GM10248 (cell line): Measurements from ENCODE around the gene RAET1L.
"Not testable (repeated sequence)": the region's sequence is repeated elsewhere in the genome, so short reads cannot be mapped to it uniquely, and the experiment has no call there.

ENCODE experiments used
- CTCF ChIA-PET: fragments of 300-600 bp; sonication (Branson Sonifier 250); formaldehyde crosslinking; extraction: SDS; loops from one replicate; lab custom pipeline; 2021; ENCODE audit warnings: antibody characterized with exemption; lab: Yijun Ruan, JAX
- POLR2A ChIA-PET: fragments of 350-650 bp; sonication (Branson Sonifier 250); formaldehyde crosslinking; extraction: SDS; loops from one replicate; lab custom pipeline; 2020; ENCODE audit warnings: antibody characterized with exemption; lab: Yijun Ruan, JAX
- DNase-seq: peaks from one replicate; pipeline ENCODE4 v3.0.0; 2012; ENCODE audit errors: extremely low spot score
- TF ChIP-seq, protein P1 (sequence below): IDR thresholded peaks from 2 replicates; pipeline ENCODE4 v1.5.1; 2012; ENCODE audit warnings: mild to moderate bottlenecking, low read depth; ENCODE audit errors: extremely low read depth, missing control alignments, control extremely low read depth

RAET1L gene

DNA sequence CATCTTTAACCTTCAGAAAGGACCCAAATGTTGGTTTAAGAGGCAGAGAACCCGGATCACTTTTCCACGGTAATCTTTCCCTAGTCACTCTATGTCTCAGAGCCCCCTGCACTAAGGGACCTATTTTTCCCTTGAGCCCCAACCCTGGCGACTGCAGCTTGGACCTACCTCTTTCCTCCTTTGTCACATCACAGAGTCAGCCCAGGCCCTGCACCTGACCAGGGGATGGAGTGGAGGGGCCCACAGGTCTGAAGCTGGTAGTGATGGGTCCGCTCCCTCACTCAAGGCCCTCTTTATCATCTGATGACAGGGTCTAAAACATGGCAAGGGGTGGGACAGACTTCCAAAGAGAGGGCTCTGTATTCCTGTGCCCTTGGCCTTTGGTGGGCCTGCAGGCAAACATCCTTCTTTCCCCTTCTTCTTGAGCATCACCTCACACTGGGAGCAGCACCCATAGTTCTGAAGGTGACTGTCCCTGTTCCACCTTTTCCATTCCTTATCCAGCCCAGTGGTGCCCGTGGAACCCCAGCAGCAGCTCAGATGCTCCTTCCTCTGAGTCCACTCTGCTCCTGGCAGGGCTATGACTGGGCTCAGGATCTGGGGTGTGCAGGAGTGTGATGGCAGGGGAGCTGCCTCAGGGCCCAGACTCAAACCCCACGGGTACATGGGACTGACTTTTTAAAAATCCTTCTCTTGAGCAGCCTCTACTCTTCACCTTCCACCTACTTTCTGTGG lies 6.3 kb downstream of the RAET1L start:
- TF ChIP-seq, protein P1, sequence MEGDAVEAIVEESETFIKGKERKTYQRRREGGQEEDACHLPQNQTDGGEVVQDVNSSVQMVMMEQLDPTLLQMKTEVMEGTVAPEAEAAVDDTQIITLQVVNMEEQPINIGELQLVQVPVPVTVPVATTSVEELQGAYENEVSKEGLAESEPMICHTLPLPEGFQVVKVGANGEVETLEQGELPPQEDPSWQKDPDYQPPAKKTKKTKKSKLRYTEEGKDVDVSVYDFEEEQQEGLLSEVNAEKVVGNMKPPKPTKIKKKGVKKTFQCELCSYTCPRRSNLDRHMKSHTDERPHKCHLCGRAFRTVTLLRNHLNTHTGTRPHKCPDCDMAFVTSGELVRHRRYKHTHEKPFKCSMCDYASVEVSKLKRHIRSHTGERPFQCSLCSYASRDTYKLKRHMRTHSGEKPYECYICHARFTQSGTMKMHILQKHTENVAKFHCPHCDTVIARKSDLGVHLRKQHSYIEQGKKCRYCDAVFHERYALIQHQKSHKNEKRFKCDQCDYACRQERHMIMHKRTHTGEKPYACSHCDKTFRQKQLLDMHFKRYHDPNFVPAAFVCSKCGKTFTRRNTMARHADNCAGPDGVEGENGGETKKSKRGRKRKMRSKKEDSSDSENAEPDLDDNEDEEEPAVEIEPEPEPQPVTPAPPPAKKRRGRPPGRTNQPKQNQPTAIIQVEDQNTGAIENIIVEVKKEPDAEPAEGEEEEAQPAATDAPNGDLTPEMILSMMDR = no peak
- no peak for DNase-seq
- ChIA-PET POLR2A (no interaction called here), CTCF (interaction anchor here (1.0 to 2.5 kb wide), 2 partner anchors 10 to 84 kb away, joined by 3 to 7 read pairs; no protein-coding TSS in a partner anchor)

DNA sequence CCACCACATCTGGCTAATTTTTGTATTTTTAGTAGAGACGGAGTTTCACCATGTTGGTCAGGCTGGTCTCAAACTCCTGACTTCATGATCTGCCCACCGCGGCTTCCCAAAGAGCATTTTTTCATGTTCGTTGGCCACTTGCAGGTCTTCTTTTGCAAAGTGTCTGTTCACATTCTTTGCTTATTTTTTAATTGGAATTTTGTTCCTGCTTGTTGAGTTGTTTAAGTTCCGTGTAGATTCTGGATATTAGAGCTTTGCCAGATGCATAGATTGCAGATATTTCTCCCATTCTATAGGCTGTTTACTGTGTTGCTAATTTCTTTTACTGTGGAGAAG lies 8.2 kb downstream of the RAET1L start:
- DNase-seq, POLR2A ChIA-PET: not testable (repeated sequence)
- CTCF ChIA-PET = interaction anchor here (0.9 to 2.5 kb wide), 17 partner anchors 10 to 191 kb away, joined by 3 to 22 read pairs (median 4); no protein-coding TSS in a partner anchor

DNA sequence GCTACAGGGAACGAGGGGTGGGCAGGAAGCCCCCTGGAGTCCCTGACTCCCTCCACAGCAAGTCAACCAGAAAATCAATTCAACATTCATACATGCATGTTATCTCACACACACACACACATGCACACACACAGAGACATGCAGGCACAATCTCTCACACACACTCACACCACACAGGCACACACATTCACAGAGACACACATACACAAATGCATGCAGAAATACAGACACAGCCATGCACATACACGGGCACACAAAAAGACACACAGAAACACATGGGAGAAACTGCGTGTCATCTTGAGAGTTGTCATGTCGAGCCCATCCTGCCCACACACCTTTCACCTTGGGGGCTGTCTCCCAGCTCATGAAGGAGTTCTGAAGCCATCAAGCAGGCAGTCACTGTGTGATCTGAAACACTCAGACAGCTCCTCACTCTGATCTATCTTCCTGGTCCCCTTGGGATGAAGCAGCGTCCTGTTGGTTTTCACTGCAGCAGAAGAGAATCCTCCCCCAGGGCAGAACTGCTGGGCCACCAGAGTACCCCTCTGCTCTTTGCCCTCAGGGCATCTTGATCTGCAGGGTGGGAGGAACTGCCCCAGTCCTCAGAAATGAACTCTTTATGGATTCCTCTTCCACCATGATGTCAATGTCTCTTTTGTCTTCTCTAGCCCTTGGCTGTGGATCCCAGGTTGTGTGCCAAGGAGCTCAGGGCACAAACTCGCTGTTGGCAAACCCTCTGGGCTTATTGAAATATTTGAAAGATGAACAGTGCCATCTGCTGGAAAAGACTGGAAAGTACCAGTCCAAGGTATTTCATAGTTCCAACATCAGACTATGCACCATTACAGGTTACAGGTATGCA lies 8.8 kb downstream of the RAET1L start:
- POLR2A ChIA-PET = no interaction called here
- CTCF ChIA-PET = interaction anchor here (0.7 to 2.3 kb wide), 21 partner anchors 10 to 379 kb away, joined by 3 to 22 read pairs (median 4); no protein-coding TSS in a partner anchor
- TF ChIP-seq, protein P1 = peak; percentile 55

DNA sequence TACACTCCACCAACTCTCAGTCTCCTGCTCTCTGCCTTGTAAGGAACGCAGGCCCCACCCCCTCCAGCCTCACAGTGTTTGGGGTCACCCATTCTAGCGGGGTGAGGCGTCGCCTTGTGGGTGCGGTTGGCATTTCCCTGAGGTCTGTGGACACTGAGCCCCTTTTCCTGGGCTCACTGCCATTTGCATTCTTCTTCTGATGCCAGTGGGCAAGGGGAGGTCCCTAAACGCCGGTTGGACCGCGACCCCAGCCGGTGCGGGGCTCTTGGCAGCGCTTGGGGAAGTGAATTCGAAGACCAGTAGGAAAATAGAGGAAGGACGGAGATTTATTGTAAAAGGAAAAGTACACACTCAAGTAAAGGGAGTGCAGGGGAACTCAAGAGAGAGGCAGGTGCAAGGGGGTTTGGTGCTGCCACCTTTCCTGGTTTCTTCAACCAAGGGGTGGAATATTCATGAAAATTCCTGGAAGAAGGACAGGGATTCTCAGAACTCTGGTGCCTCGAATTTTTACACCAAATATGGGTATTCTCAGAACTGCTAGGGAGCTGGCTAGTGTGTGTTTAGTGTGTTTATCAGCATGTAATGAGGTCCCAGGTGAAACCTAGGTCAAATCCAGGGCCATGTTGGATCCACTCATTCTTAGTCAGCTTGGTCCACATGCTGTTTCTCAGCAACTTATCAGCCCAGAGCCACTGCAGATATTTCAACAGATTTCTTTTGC lies 9.9 kb downstream of the RAET1L start:
- POLR2A ChIA-PET, CTCF ChIA-PET, DNase-seq: not testable (repeated sequence)

More for the DNA sequence above, 8.8 kb downstream of the RAET1L start:
- peak; percentile 62 for DNase-seq

DNA sequence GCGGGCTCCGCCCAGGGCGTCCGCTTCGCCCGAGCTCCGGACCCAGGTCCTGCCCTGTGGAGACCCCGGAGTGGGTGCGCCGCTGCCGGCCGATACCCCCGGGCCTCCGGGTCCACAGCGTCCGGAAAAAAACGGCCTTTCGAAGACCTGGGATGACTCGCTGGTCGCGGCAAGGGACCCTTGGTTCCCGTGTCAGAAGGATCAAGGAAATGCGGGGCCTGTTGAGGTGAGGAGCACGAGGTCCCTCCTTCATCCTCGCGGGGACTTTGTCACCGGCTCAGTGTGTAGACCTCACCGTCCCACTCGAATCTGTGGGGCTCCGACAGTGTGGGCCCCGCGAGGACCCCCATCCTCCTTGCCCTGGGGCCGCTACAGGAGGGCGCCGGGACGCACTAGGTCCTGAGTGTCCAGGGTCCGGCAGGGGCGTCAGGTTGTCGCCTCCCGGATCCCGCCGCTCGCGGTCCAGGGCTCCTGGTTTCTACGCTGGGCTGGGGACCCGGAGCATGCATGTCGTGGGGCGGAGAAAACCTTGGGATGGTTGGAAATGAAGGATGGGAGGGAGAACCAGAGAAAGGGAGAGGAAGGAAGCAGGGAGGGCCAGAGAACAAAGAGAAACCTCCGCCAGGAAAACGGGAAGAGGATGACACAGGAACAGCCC lies 10.6 kb downstream of the RAET1L start:
- CTCF ChIA-PET, POLR2A ChIA-PET, DNase-seq: not testable (repeated sequence)

DNA sequence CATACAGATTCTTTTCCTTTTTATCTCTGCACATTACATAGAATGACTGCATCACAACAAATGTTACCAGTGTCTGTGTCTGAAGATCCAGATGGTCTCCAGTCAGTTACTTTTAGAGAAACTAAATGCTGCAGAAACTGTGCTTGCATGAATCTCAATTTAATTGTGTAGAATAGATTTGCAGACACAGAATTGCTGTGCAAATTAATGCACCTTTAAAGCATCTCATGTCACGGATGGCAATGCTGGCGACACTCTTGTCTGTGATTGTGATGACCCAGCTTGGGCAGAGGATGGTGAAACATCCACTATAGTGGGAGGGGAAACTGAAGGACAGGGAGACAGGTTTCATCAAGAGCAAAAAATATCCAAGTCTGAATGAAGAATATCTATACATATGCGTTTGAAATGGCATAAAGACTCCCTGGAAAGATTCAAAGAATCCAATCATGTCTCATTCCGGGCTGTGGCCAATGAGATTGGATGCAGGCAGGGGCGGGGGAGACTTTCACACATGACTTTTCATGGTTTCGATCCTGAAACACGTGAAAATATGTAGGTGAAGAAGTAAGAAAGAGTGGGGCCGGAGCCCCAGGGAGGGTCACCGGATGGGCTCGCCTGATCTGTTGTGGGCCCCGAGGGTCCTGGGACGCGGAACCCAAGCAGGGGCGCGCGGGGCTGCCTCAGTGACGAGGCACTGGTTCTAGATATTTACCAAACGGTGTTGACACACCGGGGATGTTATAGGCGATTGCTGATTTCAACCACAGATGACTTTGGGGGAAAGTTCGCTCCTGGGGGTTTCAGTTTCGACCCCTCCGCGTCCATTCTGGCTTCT lies 11.3 kb downstream of the RAET1L start:
- DNase-seq, CTCF ChIA-PET, POLR2A ChIA-PET: not testable (repeated sequence)

DNA sequence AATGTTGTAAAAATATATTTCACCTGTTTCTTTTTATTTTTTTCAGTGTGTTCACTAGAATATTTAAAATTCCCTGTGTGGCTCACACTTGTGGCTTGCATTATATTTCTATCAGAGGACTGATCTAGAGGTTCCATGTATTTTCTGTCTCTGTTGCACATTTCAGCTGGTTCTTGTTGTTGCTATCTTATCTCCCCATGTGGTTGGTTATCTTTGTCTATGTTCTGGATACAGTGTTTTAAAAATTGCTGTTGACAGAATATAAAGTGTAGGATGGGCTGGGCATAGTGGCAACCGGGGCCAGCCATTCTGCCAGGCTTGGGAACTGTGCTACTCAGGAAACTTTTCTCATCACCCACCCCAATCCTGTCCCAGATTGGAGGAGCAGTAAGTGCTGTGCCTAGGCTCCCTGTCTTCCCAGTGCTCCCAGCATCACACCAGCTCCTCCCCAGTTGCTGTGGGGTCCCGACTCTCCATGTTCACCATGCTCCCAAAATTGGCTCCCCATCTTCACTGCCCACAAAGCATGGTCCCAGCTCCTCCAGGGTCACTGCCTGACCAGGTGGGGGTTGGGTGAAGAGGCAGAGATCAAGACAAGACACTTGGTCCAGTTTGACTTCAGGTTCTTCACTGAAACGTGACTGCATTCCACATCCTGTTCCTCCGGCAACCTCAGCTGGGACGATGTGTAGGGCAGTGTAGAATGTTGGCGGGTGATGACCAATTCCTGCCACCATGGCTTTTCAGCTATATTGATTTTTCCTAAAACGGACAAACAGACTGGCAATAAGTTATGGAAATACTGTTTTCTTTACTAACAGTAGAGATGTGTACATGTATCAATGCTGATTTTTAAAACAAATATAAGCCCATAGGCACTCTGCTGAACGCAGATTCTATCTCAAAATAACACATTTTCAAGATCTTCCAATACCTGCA lies 12.2 kb downstream of the RAET1L start:
- CTCF ChIA-PET, DNase-seq, POLR2A ChIA-PET: not testable (repeated sequence)

DNA sequence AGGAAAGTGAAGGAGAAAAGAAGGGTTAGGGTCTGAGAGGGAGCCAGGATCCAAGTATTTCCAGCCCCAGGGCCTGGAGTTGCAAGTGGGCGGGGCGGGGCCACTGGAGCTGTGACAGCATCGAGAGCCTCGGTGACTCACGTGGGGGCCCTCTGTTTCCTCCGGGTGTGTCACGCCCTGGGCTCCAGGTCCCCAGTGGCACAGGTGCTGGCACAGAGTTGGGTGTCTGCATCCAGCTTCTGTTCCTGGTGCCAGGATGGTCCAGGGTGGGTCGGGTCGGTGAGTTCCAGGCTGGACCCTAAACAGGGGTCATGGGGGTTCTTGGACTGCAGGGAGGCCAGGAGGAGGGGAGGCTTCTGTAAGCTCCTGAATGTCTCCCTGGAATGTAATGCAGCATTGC lies 16.7 kb downstream of the RAET1L start:
- TF ChIP-seq, protein P1 = no peak
- ChIA-PET POLR2A (no interaction called here), CTCF (interaction anchor here (1.1 to 2.3 kb wide), 2 partner anchors 36 to 74 kb away, joined by 3 to 7 read pairs; no protein-coding TSS in a partner anchor)
- DNase-seq = no peak
